ENCODE data around the gene TMEM91. TPM values are rescaled to one million over a fixed set of nuclear protein-coding genes. Genes with fewer than 3 reads are reported as not detected.
A peak's percentile ranks its signal among the peaks of the same experiment; 100 is the strongest.

Gene TMEM91
- total and polyA plus RNA-seq, 2 of the 13 experiments (the other 11 are each of a cell fraction or from before 2014, with no cell fraction given): 6.3 to 10.3 TPM

DNA sequence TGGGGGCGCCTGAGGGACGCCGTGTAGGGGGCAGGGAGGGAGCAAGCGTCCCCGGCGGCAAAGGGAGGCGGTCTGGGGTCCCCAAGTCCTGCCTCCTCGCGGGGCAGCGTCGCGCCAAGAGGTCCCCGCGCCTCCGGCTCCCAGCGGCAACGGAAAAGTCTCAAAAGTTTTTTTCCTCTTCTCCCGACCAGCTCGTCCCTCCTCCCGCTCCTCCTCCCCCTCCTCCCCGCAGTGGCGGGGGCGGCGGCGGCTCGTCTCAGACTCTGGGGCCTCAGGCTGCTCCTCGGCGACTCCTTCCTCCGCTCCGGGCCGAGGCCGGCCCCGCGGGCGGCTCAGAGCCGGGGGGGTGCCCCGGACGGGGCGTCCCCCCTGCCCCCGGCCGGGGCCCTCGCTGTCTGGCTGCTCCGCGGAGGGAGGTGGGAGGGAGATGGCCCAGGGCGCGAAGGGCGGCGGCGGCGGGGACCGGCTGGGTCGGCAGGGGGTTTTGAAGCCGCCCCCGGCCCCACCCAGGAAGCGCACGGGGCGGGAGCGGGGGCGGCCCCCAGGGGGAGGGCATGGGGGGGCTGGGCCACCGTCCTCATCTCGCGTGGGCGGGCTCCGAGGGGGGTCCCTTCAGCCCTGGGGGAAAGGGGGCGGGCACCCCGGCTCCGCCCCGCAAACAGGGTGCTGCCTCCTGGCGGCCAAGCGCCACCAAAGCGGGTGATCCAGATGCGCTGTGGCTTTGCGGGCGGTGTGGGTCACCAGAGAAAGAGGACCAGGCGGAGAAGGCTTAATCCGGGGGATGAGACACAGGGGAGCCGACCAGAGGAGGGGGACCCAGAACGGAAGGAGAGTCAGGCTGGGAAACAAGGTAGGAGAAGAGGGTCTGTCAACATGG is 22.6 kb upstream of the TMEM91 start, which contains the start of gene TGFB1 (continued):
- TF ChIP-seq, protein P1, sequence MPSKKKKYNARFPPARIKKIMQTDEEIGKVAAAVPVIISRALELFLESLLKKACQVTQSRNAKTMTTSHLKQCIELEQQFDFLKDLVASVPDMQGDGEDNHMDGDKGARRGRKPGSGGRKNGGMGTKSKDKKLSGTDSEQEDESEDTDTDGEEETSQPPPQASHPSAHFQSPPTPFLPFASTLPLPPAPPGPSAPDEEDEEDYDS (CRISPR knock-in tag; IDR thresholded peaks at IDR 0.05): peak; percentile 57
- no peak; the same call in 1 of the 2 replicates for TF ChIP-seq ZNF563 (CRISPR knock-in tag; IDR thresholded peaks at IDR 0.05)
- TF ChIP-seq ZFX (CRISPR knock-in tag; IDR thresholded peaks at IDR 0.05; ENCODE audit: low read depth): 0 out of 2 replicates have a peak, but pooled peaks have one; percentile 39
- TF ChIP-seq ZNF703 (CRISPR knock-in tag; IDR thresholded peaks at IDR 0.05; ENCODE audit: borderline replicate concordance): no peak
- TF ChIP-seq, protein P2, sequence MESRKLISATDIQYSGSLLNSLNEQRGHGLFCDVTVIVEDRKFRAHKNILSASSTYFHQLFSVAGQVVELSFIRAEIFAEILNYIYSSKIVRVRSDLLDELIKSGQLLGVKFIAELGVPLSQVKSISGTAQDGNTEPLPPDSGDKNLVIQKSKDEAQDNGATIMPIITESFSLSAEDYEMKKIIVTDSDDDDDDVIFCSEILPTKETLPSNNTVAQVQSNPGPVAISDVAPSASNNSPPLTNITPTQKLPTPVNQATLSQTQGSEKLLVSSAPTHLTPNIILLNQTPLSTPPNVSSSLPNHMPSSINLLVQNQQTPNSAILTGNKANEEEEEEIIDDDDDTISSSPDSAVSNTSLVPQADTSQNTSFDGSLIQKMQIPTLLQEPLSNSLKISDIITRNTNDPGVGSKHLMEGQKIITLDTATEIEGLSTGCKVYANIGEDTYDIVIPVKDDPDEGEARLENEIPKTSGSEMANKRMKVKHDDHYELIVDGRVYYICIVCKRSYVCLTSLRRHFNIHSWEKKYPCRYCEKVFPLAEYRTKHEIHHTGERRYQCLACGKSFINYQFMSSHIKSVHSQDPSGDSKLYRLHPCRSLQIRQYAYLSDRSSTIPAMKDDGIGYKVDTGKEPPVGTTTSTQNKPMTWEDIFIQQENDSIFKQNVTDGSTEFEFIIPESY (CRISPR knock-in tag; IDR thresholded peaks at IDR 0.05): peak; percentile 86
- TF ChIP-seq RAD51 (IDR thresholded peaks at IDR 0.05; ENCODE audit: borderline replicate concordance): no peak
- TF ChIP-seq THYN1 (CRISPR knock-in tag; IDR thresholded peaks at IDR 0.05; ENCODE audit: borderline replicate concordance, low read depth): no peak
- TF ChIP-seq, protein P3, sequence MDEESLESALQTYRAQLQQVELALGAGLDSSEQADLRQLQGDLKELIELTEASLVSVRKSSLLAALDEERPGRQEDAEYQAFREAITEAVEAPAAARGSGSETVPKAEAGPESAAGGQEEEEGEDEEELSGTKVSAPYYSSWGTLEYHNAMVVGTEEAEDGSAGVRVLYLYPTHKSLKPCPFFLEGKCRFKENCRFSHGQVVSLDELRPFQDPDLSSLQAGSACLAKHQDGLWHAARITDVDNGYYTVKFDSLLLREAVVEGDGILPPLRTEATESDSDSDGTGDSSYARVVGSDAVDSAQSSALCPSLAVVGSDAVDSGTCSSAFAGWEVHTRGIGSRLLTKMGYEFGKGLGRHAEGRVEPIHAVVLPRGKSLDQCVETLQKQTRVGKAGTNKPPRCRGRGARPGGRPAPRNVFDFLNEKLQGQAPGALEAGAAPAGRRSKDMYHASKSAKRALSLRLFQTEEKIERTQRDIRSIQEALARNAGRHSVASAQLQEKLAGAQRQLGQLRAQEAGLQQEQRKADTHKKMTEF (CRISPR knock-in tag; IDR thresholded peaks at IDR 0.05): no peak
- no peak; the same call in 1 of the 2 replicates for TF ChIP-seq MYC (CRISPR knock-in tag; IDR thresholded peaks at IDR 0.05; ENCODE audit: borderline replicate concordance)
- no peak for TF ChIP-seq ZNF562 (CRISPR knock-in tag; IDR thresholded peaks at IDR 0.05; ENCODE audit: borderline replicate concordance)
- TF ChIP-seq ZNF350 (CRISPR knock-in tag; IDR thresholded peaks at IDR 0.05; ENCODE audit: borderline replicate concordance, low read depth): peak; percentile 62; the same call in 1 of the 2 replicates
- TF ChIP-seq, protein P4, sequence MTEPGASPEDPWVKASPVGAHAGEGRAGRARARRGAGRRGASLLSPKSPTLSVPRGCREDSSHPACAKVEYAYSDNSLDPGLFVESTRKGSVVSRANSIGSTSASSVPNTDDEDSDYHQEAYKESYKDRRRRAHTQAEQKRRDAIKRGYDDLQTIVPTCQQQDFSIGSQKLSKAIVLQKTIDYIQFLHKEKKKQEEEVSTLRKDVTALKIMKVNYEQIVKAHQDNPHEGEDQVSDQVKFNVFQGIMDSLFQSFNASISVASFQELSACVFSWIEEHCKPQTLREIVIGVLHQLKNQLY (CRISPR knock-in tag; IDR thresholded peaks at IDR 0.05): no peak
- no peak for TF ChIP-seq CBFB (CRISPR knock-in tag; IDR thresholded peaks at IDR 0.05)
- 0 out of 2 replicates have a peak, but pooled peaks have one; percentile 42 for TF ChIP-seq ZKSCAN8 (CRISPR knock-in tag; IDR thresholded peaks at IDR 0.05; ENCODE audit: borderline replicate concordance)
- TF ChIP-seq, protein P5, sequence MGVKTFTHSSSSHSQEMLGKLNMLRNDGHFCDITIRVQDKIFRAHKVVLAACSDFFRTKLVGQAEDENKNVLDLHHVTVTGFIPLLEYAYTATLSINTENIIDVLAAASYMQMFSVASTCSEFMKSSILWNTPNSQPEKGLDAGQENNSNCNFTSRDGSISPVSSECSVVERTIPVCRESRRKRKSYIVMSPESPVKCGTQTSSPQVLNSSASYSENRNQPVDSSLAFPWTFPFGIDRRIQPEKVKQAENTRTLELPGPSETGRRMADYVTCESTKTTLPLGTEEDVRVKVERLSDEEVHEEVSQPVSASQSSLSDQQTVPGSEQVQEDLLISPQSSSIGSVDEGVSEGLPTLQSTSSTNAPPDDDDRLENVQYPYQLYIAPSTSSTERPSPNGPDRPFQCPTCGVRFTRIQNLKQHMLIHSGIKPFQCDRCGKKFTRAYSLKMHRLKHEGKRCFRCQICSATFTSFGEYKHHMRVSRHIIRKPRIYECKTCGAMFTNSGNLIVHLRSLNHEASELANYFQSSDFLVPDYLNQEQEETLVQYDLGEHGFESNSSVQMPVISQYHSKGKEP (CRISPR knock-in tag; IDR thresholded peaks at IDR 0.05): no peak
- peak; percentile 49 for TF ChIP-seq YY1 (IDR thresholded peaks at IDR 0.05; ENCODE audit: insufficient read depth, insufficient replicate concordance, low read depth, low read length)
- TF ChIP-seq, protein P6, sequence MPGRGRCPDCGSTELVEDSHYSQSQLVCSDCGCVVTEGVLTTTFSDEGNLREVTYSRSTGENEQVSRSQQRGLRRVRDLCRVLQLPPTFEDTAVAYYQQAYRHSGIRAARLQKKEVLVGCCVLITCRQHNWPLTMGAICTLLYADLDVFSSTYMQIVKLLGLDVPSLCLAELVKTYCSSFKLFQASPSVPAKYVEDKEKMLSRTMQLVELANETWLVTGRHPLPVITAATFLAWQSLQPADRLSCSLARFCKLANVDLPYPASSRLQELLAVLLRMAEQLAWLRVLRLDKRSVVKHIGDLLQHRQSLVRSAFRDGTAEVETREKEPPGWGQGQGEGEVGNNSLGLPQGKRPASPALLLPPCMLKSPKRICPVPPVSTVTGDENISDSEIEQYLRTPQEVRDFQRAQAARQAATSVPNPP (CRISPR knock-in tag; IDR thresholded peaks at IDR 0.05): no peak
- peak; percentile 45; the same call in 1 of the 2 replicates for TF ChIP-seq IRF2 (CRISPR knock-in tag; IDR thresholded peaks at IDR 0.05)

Data from HepG2 (cell line).